ENCODE measurements around the gene NLN.

DNA sequence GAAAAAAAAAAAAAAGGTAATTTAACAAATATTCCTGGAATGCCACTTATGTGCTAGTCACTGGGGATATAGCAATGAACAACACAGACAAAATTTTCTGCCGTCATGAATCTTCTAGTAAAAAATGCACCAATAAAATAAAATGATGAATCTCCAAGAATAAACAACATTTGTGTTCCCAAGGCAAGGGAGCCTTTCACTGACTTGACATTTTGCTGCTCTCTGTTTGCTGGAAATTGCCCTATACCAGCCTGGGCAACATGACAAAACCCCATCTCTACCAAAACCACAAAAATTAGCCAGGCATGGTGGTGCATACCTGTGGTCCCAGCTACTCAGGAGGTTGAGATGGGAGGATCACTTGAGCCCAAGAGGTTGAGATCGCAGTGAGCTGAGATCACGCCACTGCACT is 139.8 kb downstream of the NLN start:
- TF ChIP-seq EZH2 (IDR thresholded peaks at IDR 0.05; ENCODE audit: insufficient read depth, poor library complexity, severe bottlenecking) = no peak
- peak; percentile 88 for TF ChIP-seq EZH2phosphoT487 (IDR thresholded peaks at IDR 0.05; ENCODE audit: insufficient read depth, low read depth)

Data from GM23248 (cell line).